Dendritic cell treated with granulocyte-macrophage colony-stimulating factor and Interleukin-4, amounts not matched to agents 40 ng/mL and 50 ng/mL, for 4 days (primary cell): ENCODE data around the gene DHRSX.

Experiments used
- H3K27ac Mint-ChIP-seq: one replicate; pipeline ENCODE4 v1.8.0; 2022; ENCODE audit warnings: mild to moderate bottlenecking, mixed read lengths
- H3K27me3 Mint-ChIP-seq: one replicate; pipeline ENCODE4 v1.8.0; 2022; ENCODE audit warnings: mild to moderate bottlenecking, mixed read lengths
- H3K36me3 Mint-ChIP-seq: one replicate; pipeline ENCODE4 v1.8.0; 2022; ENCODE audit warnings: low read depth, mixed read lengths
- H3K4me1 Mint-ChIP-seq: one replicate; pipeline ENCODE4 v1.8.0; 2022; ENCODE audit warnings: low read depth, mixed read lengths
- H3K4me3 Mint-ChIP-seq: one replicate; pipeline ENCODE4 v1.8.0; 2022; ENCODE audit warnings: mild to moderate bottlenecking, moderate library complexity, mixed read lengths
- H3K9me3 Mint-ChIP-seq: one replicate; pipeline ENCODE4 v1.8.0; 2022; ENCODE audit warnings: mixed read lengths
- intact Hi-C: fragments of 100-400 bp; cut with micrococcal nuclease; formaldehyde crosslinking; loops from one replicate; pipeline ENCODE4 v1.15.0; 2022

DHRSX gene

DNA sequence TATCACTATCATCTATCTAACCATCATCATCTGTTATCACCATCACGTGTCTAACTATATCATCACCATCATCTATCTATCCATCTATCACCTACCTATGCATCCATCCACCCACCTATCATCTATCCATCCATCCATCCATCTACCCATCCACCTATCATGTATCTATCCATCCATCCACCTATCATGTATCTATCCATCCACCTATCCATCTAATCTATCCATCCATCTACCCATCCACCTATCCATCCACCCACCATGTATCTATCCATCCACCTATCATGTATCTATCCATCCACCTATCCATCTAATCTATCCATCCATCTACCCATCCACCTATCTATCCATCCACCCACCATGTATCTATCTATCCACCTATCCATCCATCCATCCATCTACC, 316.7 kb downstream of the DHRSX start:
- intact Hi-C loops: no loop called here
- Mint-ChIP-seq H3K4me3 (no peak overlapping the region), H3K4me1 (no peaks in the 10 kb centered on the region)

DNA sequence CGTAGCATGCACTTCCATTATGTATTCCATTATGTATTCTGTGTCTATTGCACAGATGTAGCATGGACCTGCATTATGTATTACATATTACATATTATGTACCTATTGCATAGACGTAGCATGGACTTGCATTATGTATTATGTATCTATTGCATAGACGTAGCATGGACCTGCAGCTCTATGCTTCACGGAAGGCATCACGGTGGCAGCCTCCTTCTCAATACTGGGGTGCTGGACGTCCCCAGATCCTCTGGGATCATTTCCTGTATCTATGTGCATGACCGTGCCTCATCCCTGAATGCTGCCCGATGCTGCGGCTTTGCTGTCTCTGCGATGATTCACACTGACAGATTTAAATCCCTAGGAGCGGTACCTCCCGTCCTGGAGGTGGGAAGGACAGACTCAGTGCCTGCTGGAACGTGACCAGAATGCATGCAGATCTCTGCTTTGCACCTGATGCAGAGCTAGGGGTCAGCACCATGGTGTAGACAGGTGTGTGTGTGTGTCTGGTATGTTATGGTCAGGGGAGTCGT, 317.5 kb downstream of the DHRSX start:
- Mint-ChIP-seq H3K36me3 (no peaks in the 10 kb centered on the region), H3K27me3 (peaks cover 2% of the 10 kb centered on the region), H3K27ac (no peak overlapping the region), H3K9me3 (peaks cover 10% of the 10 kb centered on the region), H3K4me1 (no peaks in the 10 kb centered on the region), H3K4me3 (no peak overlapping the region)
- intact Hi-C loops: no loop called here

More for the DNA sequence above, 316.7 kb downstream of the DHRSX start:
- H3K9me3 Mint-ChIP-seq: peaks cover 15% of the 10 kb centered on the region
- H3K36me3 Mint-ChIP-seq: no peaks in the 10 kb centered on the region
- H3K27ac Mint-ChIP-seq: no peak overlapping the region
- H3K27me3 Mint-ChIP-seq: no peaks in the 10 kb centered on the region

DNA sequence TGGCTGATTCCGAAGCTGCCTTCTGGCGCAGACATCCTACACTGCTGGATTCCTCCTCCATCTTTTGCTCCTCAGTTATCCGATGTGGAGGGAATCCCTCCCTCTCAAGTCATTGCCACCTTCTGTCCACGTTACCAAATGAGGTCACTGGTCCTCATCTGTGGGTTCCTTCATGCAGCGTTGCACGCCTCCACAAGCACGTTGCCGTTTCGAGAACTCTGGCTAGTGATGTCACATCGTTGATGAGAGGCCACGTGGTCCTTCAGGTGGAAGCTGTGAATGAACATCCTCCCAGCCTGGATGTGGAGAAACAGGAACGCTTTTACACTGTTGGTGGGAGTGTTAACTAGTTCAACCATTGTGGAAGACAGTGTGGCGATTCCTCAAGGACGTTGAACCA, 323.2 kb downstream of the DHRSX start:
- Mint-ChIP-seq H3K4me3 (no peak overlapping the region), H3K27ac (no peak overlapping the region), H3K36me3 (no peaks in the 10 kb centered on the region), H3K27me3 (peaks cover 2% of the 10 kb centered on the region), H3K4me1 (no peaks in the 10 kb centered on the region), H3K9me3 (no peaks in the 10 kb centered on the region)
- intact Hi-C loops: no loop called here

DNA sequence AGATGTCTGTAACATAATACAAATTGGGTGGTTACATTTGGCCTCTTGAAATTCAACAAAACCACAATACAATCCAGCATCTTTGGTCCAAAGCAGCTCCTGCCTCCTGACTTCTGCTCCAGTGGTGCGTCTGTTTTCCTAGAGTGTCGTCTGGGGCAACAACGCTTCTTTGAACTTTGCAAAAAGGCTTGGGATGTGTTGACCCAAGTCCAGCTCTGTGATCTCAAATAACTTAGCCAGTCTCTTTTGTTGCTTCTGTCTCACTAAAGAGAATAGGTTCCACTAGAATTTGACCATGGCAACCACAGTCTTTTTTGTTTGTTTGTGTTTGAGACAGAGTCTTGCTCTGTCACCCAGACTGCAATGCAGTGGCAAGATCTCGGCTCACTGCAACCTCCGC, 324.0 kb downstream of the DHRSX start:
- no peak overlapping the region for H3K27ac Mint-ChIP-seq
- no peaks in the 10 kb centered on the region for H3K4me1 Mint-ChIP-seq
- no peaks in the 10 kb centered on the region for H3K36me3 Mint-ChIP-seq
- peaks cover 2% of the 10 kb centered on the region for H3K27me3 Mint-ChIP-seq
- no peaks in the 10 kb centered on the region for H3K9me3 Mint-ChIP-seq
- intact Hi-C loops: no loop called here
- no peak overlapping the region for H3K4me3 Mint-ChIP-seq

DNA sequence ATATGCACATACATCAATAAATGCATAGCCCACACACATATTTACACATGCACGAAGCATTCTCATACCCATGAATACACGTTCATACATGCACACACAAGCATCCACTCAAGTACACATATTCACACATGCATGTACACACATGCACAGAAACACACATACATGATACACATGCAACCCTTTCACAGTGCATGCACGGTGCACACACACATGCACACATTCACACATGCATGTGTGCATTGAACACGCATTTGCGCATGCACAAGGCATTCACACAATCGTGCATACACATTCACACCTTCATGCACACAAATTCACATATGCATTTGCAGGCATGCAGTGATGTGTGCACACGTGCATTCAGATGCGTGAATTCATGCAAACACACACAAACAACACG, 324.5 kb downstream of the DHRSX start:
- Mint-ChIP-seq H3K27ac (no peak overlapping the region), H3K4me3 (no peak overlapping the region), H3K9me3 (no peaks in the 10 kb centered on the region), H3K36me3 (no peaks in the 10 kb centered on the region), H3K4me1 (no peaks in the 10 kb centered on the region), H3K27me3 (peaks cover 2% of the 10 kb centered on the region)
- intact Hi-C loops: no loop called here

DNA sequence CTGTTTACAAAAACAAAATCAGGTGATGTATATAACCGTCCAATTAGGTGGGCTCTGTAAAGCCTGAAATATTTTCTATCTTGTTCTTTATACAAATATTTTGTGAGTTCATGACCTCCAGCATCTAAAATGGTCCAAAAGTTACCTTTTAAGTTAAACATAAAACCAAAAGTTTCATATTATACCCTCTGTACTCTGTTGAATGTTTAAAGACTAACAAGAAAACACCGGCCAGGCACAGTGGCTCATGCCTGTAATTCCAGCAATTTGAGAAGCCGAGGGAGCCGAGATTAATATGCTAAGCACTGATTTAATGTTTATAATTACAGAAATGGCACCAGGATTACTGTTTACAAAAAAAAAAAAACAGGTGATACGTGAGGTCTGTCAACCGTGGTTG, 328.4 kb downstream of the DHRSX start:
- Mint-ChIP-seq H3K27ac (no peak overlapping the region), H3K4me1 (no peaks in the 10 kb centered on the region), H3K27me3 (no peaks in the 10 kb centered on the region), H3K4me3 (no peak overlapping the region), H3K36me3 (no peaks in the 10 kb centered on the region), H3K9me3 (no peaks in the 10 kb centered on the region)
- intact Hi-C loops: no loop called here
